ENCODE results near the gene PAX5. TPM values are rescaled to one million over a fixed set of nuclear protein-coding genes. Genes with fewer than 3 reads are reported as not detected.

The PAX5 gene
- total and polyA plus RNA-seq, 2 donors, result 0.38 to 1.6 TPM

- Histone ChIP-seq H3K4me3 (ENCODE audit: low read length in 2 of 2) (no peak overlapping the region), H3K4me1 (ENCODE audit: control insufficient read depth in 2 of 2, insufficient read depth in 2 of 2, low read length in 2 of 2) (no peaks in the 10 kb centered on the region), H3K36me3 (ENCODE audit: control insufficient read depth in 2 of 2, insufficient read depth in 2 of 2, low read length in 1 of 2) (no peaks in the 10 kb centered on the region), H3K9me3 (ENCODE audit: control insufficient read depth in 2 of 2, insufficient read depth in 1 of 2, low read length in 1 of 2) (no peaks in the 10 kb centered on the region), H3K27me3 (ENCODE audit: control insufficient read depth in 2 of 2, insufficient read depth in 1 of 2, low read length in 1 of 2) (peaks cover 0 to 6% of the 10 kb centered on the region in 2 donors), H3K27ac (ENCODE audit: low read depth in 1 of 2, low read length in 1 of 2) (no peak overlapping the region)
- no peak for DNase-seq (ENCODE audit: low read depth in 6 of 9, low spot score in 9 of 9)
- WGBS, result 92% methylated on average over 14 of the region's 14 CpGs
Measured at GRCh38 chr9:36945999-36946398, 88.1 kb downstream of the PAX5 start.

GRCh38 chr9:36942891-36943290 is 91.2 kb downstream of the PAX5 start:
- no peaks in the 10 kb centered on the region for H3K9me3 ChIP-seq (ENCODE audit: control insufficient read depth in 2 of 2, insufficient read depth in 1 of 2, low read length in 1 of 2)
- 93% methylated on average over 8 of the region's 8 CpGs for WGBS
- DNase-seq (ENCODE audit: low read depth in 6 of 9, low spot score in 9 of 9), result no peak
- H3K27ac ChIP-seq (ENCODE audit: low read depth in 1 of 2, low read length in 1 of 2), result no peak overlapping the region
- peaks cover 0 to 9% of the 10 kb centered on the region in 2 donors for H3K27me3 ChIP-seq (ENCODE audit: control insufficient read depth in 2 of 2, insufficient read depth in 1 of 2, low read length in 1 of 2)
- no peak overlapping the region for H3K4me3 ChIP-seq (ENCODE audit: low read length in 2 of 2)
- H3K36me3 ChIP-seq (ENCODE audit: control insufficient read depth in 2 of 2, insufficient read depth in 2 of 2, low read length in 1 of 2), result no peaks in the 10 kb centered on the region
- no peaks in the 10 kb centered on the region for H3K4me1 ChIP-seq (ENCODE audit: control insufficient read depth in 2 of 2, insufficient read depth in 2 of 2, low read length in 2 of 2)

- H3K4me3 ChIP-seq (ENCODE audit: low read length in 2 of 2), result no peak overlapping the region
- no peak for DNase-seq (ENCODE audit: low read depth in 6 of 9, low spot score in 9 of 9)
- no peaks in the 10 kb centered on the region for H3K9me3 ChIP-seq (ENCODE audit: control insufficient read depth in 2 of 2, insufficient read depth in 1 of 2, low read length in 1 of 2)
- 96% methylated on average over 6 of the region's 6 CpGs for WGBS
- peaks cover 3 to 14% of the 10 kb centered on the region in 2 donors for H3K27me3 ChIP-seq (ENCODE audit: control insufficient read depth in 2 of 2, insufficient read depth in 1 of 2, low read length in 1 of 2)
- no peaks in the 10 kb centered on the region for H3K4me1 ChIP-seq (ENCODE audit: control insufficient read depth in 2 of 2, insufficient read depth in 2 of 2, low read length in 2 of 2)
- H3K27ac ChIP-seq (ENCODE audit: low read depth in 1 of 2, low read length in 1 of 2), result no peak overlapping the region
- H3K36me3 ChIP-seq (ENCODE audit: control insufficient read depth in 2 of 2, insufficient read depth in 2 of 2, low read length in 1 of 2), result no peaks in the 10 kb centered on the region
Measured at GRCh38 chr9:36941441-36941840, 92.6 kb downstream of the PAX5 start.

- 98% methylated on average over 7 of the region's 7 CpGs for WGBS
- H3K36me3 ChIP-seq (ENCODE audit: control insufficient read depth in 2 of 2, insufficient read depth in 2 of 2, low read length in 1 of 2), result no peaks in the 10 kb centered on the region
- no peak overlapping the region for H3K27ac ChIP-seq (ENCODE audit: low read depth in 1 of 2, low read length in 1 of 2)
- H3K4me3 ChIP-seq (ENCODE audit: low read length in 2 of 2), result no peak overlapping the region
- H3K27me3 ChIP-seq (ENCODE audit: control insufficient read depth in 2 of 2, insufficient read depth in 1 of 2, low read length in 1 of 2), result peaks cover 3 to 15% of the 10 kb centered on the region in 2 donors
- H3K9me3 ChIP-seq (ENCODE audit: control insufficient read depth in 2 of 2, insufficient read depth in 1 of 2, low read length in 1 of 2), result no peaks in the 10 kb centered on the region
- no peak for DNase-seq (ENCODE audit: low read depth in 6 of 9, low spot score in 9 of 9)
- no peaks in the 10 kb centered on the region for H3K4me1 ChIP-seq (ENCODE audit: control insufficient read depth in 2 of 2, insufficient read depth in 2 of 2, low read length in 2 of 2)
Measured at GRCh38 chr9:36940881-36941280, 93.2 kb downstream of the PAX5 start.

GRCh38 chr9:36940500-36940853 is 93.6 kb downstream of the PAX5 start:
- no peaks in the 10 kb centered on the region for H3K9me3 ChIP-seq (ENCODE audit: control insufficient read depth in 2 of 2, insufficient read depth in 1 of 2, low read length in 1 of 2)
- DNase-seq (ENCODE audit: low read depth in 6 of 9, low spot score in 9 of 9), result no peak
- H3K27me3 ChIP-seq (ENCODE audit: control insufficient read depth in 2 of 2, insufficient read depth in 1 of 2, low read length in 1 of 2), result peaks cover 3 to 15% of the 10 kb centered on the region in 2 donors
- no peaks in the 10 kb centered on the region for H3K36me3 ChIP-seq (ENCODE audit: control insufficient read depth in 2 of 2, insufficient read depth in 2 of 2, low read length in 1 of 2)
- no peak overlapping the region for H3K4me3 ChIP-seq (ENCODE audit: low read length in 2 of 2)
- H3K27ac ChIP-seq (ENCODE audit: low read depth in 1 of 2, low read length in 1 of 2), result no peak overlapping the region
- no peaks in the 10 kb centered on the region for H3K4me1 ChIP-seq (ENCODE audit: control insufficient read depth in 2 of 2, insufficient read depth in 2 of 2, low read length in 2 of 2)
- 89% methylated on average over 7 of the region's 7 CpGs for WGBS

GRCh38 chr9:36939655-36940499 is 94.2 kb downstream of the PAX5 start:
- no peak overlapping the region for H3K4me3 ChIP-seq (ENCODE audit: low read length in 2 of 2)

GRCh38 chr9:36939214-36939613 is 94.9 kb downstream of the PAX5 start:
- no peaks in the 10 kb centered on the region for H3K4me1 ChIP-seq (ENCODE audit: control insufficient read depth in 2 of 2, insufficient read depth in 2 of 2, low read length in 2 of 2)
- WGBS, result 77% methylated on average over 5 of the region's 5 CpGs
- H3K27me3 ChIP-seq (ENCODE audit: control insufficient read depth in 2 of 2, insufficient read depth in 1 of 2, low read length in 1 of 2), result peaks cover 3 to 15% of the 10 kb centered on the region in 2 donors
- no peak overlapping the region for H3K27ac ChIP-seq (ENCODE audit: low read depth in 1 of 2, low read length in 1 of 2)
- no peaks in the 10 kb centered on the region for H3K36me3 ChIP-seq (ENCODE audit: control insufficient read depth in 2 of 2, insufficient read depth in 2 of 2, low read length in 1 of 2)
- no peak overlapping the region for H3K4me3 ChIP-seq (ENCODE audit: low read length in 2 of 2)
- DNase-seq (ENCODE audit: low read depth in 6 of 9, low spot score in 9 of 9), result no peak
- H3K9me3 ChIP-seq (ENCODE audit: control insufficient read depth in 2 of 2, insufficient read depth in 1 of 2, low read length in 1 of 2), result no peaks in the 10 kb centered on the region

More at GRCh38 chr9:36939655-36940499, 94.2 kb downstream of the PAX5 start:
- H3K27ac ChIP-seq (ENCODE audit: low read depth in 1 of 2, low read length in 1 of 2), result no peak overlapping the region
- DNase-seq (ENCODE audit: low read depth in 6 of 9, low spot score in 9 of 9), result no peak
- H3K36me3 ChIP-seq (ENCODE audit: control insufficient read depth in 2 of 2, insufficient read depth in 2 of 2, low read length in 1 of 2), result no peaks in the 10 kb centered on the region
- no peaks in the 10 kb centered on the region for H3K9me3 ChIP-seq (ENCODE audit: control insufficient read depth in 2 of 2, insufficient read depth in 1 of 2, low read length in 1 of 2)
- H3K4me1 ChIP-seq (ENCODE audit: control insufficient read depth in 2 of 2, insufficient read depth in 2 of 2, low read length in 2 of 2), result no peaks in the 10 kb centered on the region
- H3K27me3 ChIP-seq (ENCODE audit: control insufficient read depth in 2 of 2, insufficient read depth in 1 of 2, low read length in 1 of 2), result peaks cover 3 to 15% of the 10 kb centered on the region in 2 donors
- 86% methylated on average over 28 of the region's 28 CpGs for WGBS

GRCh38 chr9:36938617-36939016 is 95.5 kb downstream of the PAX5 start:
- Histone ChIP-seq H3K4me1 (ENCODE audit: control insufficient read depth in 2 of 2, insufficient read depth in 2 of 2, low read length in 2 of 2) (no peaks in the 10 kb centered on the region), H3K27ac (ENCODE audit: low read depth in 1 of 2, low read length in 1 of 2) (no peak overlapping the region), H3K36me3 (ENCODE audit: control insufficient read depth in 2 of 2, insufficient read depth in 2 of 2, low read length in 1 of 2) (no peaks in the 10 kb centered on the region), H3K27me3 (ENCODE audit: control insufficient read depth in 2 of 2, insufficient read depth in 1 of 2, low read length in 1 of 2) (peaks cover 3 to 15% of the 10 kb centered on the region in 2 donors), H3K9me3 (ENCODE audit: control insufficient read depth in 2 of 2, insufficient read depth in 1 of 2, low read length in 1 of 2) (no peaks in the 10 kb centered on the region), H3K4me3 (ENCODE audit: low read length in 2 of 2) (no peak overlapping the region)
- no peak for DNase-seq (ENCODE audit: low read depth in 6 of 9, low spot score in 9 of 9)
- WGBS, result 85% methylated on average over 6 of the region's 6 CpGs

GRCh38 chr9:36937951-36938350 is 96.1 kb downstream of the PAX5 start:
- Histone ChIP-seq H3K27ac (ENCODE audit: low read depth in 1 of 2, low read length in 1 of 2) (no peak overlapping the region), H3K9me3 (ENCODE audit: control insufficient read depth in 2 of 2, insufficient read depth in 1 of 2, low read length in 1 of 2) (no peaks in the 10 kb centered on the region), H3K4me1 (ENCODE audit: control insufficient read depth in 2 of 2, insufficient read depth in 2 of 2, low read length in 2 of 2) (no peaks in the 10 kb centered on the region), H3K36me3 (ENCODE audit: control insufficient read depth in 2 of 2, insufficient read depth in 2 of 2, low read length in 1 of 2) (no peaks in the 10 kb centered on the region), H3K27me3 (ENCODE audit: control insufficient read depth in 2 of 2, insufficient read depth in 1 of 2, low read length in 1 of 2) (peaks cover 3 to 15% of the 10 kb centered on the region in 2 donors), H3K4me3 (ENCODE audit: low read length in 2 of 2) (no peak overlapping the region)
- 83% methylated on average over 4 of the region's 4 CpGs for WGBS
- no peak for DNase-seq (ENCODE audit: low read depth in 6 of 9, low spot score in 9 of 9)
